GM19043 (cell line): ENCODE results near the gene PARP2.
"Not testable (repeated sequence)": the region's sequence is repeated elsewhere in the genome, so short reads cannot be mapped to it uniquely, and the experiment has no call there.

ENCODE experiments used
- ATAC-seq: cut with Tn5 transposase; IDR thresholded peaks from one replicate; pipeline ENCODE4 v1.9.1; 2021; ENCODE audit warnings: low read depth; ENCODE audit not compliant: unreplicated experiment

PARP2 gene

DNA sequence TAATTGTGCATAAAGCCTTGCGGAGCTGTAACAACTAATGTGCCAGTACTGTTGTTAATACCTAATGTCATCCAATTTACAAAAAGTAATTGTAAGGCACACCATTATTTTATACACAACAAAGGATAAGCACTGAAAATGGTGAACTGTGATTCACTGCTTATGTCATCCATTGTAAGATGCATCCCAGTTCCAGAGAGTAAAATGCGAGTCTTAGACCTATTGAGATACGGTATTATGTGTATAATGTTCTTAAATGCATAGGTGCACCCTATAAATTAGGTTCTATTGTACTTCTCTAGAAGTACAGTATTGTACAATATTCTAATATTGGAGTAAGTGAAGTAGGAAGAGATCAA, 406 bp downstream of the PARP2 start:
- ATAC-seq: no peak

DNA sequence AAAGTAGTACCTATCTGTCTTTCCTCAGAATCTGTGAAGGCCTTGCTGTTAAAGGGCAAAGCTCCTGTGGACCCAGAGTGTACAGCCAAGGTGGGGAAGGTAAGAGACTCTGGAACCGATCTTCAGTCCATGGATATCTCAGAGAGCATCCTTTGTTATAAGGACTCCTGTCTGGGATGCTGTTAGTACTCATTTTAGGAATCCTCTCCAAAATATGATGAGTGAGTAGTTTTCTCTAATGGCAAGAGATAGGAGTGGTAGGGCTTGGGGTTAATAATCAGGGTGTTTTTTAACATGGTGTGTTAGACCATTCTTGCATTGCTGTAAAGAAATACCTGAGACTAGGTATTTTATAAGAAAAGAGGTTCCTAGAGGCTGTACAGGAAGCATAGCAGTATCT, 1.9 kb downstream of the PARP2 start:
- no peak for ATAC-seq

DNA sequence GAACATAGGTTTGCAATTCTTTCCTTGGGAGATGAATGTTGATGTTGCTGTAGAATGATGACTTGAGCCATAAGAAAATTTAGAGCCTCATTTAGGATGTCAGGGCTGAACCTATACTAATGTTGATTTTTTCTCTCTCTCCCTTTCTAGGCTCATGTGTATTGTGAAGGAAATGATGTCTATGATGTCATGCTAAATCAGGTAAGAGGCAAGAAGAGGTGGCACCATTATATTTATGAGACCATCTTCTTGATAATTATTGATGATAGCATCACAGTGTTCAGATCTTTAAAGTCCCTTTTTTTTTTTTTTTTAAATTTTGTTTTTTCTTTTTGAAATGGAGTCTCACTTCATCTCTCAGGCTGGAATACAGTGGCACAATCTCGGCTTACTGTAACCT, 3.3 kb downstream of the PARP2 start:
- no peak for ATAC-seq

DNA sequence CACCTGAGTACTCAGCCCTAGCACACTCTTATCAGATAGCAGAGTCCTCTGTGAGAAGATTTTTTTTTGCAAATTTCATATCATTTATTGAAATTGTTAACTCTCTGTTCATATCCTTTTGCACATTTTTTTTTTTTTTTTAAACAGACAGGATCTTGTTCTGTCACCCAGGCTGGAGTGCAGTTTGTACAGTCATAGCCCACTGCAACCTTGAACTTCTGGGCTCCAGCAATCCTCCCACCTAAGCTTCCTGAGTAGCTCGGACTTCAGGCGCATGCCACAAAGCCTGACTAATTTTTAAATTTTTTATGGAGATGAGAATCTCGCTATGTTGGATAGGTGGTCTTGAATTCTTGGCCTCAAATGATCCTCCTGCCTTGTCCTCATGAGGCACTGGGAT, 4.3 kb downstream of the PARP2 start:
- ATAC-seq: no peak

DNA sequence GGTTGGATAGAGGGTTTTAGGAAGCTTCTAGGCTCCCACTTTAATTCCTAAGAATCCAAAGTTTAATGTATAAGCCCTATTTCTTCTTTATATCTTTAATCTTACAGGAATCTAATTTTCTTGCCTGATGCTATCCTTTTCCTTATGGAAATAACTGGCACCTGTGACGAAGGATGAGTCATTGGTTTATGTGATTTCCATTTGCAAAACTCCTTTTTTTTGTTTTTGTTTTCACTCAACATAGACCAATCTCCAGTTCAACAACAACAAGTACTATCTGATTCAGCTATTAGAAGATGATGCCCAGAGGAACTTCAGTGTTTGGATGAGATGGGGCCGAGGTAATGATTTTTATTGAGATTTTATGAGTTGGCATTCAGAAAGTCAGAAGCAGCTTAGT, 6.8 kb downstream of the PARP2 start:
- no peak for ATAC-seq

DNA sequence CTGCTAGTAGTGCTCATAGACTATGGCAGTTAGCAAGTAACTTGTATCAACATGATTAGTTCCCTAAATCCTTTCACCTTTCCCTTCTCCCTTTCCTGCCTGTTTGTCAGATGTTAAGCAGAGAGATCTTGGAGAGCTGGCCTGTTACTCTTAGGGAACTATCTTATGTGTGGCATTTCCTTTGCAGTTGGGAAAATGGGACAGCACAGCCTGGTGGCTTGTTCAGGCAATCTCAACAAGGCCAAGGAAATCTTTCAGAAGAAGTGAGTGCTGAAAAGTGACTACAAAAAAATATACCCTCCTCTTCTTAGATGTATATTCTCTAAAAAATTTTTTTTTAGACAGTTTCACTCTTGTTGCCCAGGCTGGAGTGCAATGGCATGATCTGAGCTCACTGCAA, 7.4 kb downstream of the PARP2 start:
- no peak for ATAC-seq

DNA sequence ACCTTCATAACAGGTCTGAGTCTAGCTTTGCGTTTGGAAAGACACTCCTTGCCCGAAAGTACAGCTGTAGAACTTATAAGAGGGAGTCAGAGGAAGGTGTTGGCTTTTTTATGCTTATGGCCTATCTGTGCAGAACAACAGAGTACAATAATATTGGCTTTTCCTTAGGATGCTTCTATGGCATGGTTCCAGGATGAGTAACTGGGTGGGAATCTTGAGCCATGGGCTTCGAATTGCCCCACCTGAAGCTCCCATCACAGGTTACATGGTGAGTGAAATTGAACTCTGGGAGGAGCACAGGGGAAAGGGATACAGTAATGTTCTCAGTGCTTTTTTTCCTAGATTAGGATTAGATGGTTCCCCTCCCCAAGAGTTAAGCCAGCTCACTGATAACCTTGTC, 13.0 kb downstream of the PARP2 start:
- ATAC-seq: no peak

DNA sequence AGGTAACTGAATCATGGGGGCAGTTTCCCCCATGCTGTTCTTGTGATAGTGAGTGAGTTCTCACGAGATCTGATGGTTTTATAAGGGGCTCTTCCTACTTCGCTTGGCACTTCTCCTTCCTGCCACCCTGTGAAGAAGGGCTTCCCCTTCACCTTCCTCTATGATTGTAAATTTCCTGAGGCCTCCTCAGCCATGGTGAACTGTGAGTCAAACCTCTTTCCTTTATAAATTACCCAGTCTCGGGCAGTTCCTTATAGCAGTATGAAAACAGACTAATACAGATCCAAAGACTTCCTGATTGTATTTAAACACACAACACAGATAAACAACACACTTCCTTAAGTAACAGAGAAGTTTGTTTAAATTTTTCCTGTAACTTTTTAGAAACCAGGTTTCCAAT, 15.0 kb downstream of the PARP2 start:
- ATAC-seq: not testable (repeated sequence)

DNA sequence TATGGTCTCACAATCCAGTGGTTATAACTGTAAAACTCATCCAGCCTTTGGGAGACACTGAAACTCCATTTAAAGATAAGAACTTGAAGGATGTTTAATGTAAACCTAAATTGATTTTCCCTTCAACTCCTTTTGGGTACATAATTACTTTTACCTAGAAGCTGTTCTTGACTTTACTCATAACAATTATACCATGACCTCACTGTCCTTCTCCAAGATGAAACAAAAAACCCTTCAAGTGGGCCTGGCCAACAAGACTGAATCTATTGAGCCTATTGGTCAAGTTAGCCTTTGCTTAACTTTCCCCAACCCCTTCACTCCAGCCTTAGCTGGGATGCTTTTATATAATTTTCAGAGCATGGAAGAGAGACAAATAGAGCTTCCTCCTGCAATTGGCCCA, 22.5 kb downstream of the PARP2 start:
- no peak for ATAC-seq

DNA sequence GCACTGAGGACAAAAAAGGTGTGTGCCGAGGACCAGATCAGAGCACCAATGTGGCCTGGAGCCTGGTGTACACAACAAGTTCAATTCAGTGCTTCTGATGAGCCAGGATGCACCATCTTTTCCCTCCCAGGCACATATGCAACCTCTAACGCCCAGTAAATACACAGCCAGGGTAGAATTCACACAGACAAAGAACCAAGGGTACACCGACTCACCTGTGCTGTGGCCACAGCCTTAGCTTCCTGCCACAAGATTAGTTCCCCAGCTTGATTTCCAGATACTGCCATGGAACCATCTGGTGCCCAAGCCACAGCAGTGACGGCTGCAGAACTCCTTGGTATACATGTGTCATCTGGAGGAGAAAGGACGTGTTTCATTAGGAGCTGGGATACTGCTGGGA, 29.4 kb downstream of the PARP2 start:
- no peak for ATAC-seq

DNA sequence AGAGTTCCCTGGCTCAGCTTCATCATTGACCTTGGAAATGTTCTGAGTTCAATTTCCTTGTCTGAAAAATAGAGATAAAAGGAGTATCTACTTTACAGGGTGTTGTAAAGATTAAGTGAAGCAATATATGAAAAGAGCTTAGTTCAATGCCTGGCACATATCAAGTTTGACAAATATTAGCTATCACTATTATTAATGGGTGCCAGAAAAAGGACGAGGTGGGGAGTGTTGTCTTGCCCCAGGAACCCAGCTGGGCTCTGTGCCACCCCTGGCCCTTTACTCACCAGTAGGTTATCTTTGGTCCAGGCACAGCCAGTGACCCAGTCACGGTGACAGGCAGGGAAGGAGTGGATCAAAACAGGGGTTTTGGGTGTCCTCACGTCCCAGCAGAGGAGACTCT, 32.0 kb downstream of the PARP2 start:
- ATAC-seq: no peak

DNA sequence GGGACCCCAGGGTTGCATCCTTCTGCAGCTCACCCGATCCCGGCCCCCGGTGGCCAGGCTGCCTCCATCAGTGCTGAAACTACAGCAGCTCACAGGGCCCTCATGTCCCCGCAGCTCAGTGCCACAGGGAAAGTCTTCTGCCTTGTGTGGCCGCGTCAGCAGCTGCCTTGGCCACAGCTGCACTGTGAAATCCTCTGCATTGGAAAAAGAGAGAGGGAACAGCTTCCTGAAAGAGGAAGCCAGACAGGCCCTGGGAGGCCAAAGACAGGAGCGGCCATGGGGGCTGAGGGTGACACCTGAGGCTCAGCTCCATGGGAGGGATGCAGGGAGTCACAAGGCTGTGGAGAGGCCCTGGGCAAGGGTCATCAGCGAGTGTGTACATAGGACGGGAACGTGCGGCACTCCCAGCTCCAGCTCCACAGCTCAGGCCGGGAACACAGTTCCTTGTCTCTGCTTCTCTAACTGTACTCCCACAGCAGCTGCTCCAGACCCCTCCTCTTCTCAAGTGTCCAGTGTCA, 32.7 kb downstream of the PARP2 start:
- no peak for ATAC-seq

DNA sequence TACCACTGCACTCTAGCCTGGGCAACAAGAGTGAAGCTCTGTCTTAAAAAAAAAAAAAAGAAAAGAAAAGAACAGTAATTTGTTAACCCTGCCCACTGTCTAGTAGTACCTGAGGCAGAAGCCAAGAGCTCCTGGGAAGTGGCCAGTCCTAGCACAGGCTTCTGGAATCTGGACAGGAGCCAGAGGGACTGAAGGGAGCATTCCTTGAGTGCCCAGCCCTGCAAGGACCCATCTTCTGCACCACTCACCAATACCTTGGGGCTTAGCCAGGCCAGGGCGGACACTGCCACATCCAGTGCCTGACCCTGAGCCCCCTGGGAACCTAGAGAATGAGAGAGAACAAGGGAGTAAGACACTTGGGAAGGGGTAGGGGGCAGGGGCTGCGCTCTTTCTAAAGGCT, 33.7 kb downstream of the PARP2 start:
- no peak for ATAC-seq

DNA sequence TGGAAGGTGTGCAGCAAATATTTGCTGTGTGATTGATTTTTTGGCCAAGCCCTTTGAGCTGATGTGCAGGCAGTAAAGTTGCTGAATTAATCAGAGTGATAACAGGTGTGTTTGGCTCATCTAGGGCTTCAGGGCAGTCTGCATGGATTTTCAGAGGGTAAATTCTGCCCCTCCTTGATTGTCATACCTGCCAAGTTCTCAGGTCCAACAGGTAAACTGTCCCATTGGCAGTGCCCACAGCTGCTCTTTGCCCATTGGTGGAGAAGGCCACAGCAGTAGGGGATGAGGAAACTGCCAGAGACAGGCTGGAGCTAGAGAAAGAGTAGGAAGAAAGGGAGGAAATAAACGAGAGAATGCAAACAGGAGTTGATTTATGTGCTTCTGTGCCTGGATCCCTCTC, 36.3 kb downstream of the PARP2 start:
- ATAC-seq: no peak

DNA sequence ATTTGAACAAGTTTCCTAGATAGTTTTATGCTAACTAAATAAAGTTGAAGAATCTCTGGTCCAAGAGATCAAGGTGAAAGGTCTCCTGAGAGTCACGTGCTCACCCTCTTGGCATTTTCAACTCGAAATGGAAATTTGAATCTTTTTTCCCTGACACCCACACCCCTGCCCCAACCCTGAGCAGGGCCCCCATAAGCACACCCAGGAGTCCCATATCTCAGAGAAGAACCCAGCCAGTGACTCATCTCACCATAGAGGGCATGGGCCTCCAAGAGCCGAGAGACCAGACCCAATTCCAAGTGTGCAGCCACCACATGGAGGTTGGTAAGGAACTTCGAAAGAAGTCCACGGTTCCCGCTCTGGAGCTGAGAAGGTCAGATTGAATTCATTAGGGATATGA, 37.2 kb downstream of the PARP2 start:
- ATAC-seq: no peak

DNA sequence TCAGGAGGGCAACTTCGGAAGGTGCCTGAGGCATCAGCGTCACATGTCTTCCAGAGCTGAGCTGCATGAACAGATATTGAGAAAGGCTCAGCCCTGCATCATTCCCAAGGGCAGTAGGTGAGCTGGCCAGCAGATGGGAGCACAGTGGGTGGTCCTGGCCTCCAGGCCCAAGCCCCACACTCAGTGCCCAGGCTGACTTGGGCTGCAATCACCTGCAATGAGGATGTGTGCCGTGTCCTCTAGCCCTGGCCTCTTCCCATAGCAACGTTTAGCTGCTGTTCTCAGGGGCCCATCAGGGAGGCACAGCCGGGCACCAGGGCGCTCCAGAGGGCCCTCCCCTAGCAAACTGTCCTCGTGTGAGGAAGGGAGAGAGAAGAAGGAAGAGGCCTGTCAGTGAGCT, 37.9 kb downstream of the PARP2 start:
- no peak for ATAC-seq

DNA sequence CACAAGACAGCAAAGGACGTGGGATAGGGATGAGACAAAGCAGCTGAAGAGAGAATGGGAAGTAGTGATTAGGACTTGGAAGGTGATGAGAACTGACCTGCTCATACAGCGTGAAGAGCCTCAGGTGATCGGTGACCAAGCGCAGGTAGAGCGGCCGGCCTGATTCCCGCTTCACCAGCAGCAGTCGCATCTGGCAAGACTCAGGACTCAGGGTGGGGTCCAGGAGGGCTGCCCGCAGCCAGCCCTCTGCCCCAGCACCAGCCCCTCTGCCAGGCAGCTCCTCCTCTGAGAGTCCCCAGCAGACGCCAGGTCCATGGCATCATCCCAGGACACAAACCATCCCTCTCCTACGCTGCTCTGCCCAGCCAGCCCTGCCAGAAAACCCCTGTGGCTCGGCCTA, 39.1 kb downstream of the PARP2 start:
- no peak for ATAC-seq

DNA sequence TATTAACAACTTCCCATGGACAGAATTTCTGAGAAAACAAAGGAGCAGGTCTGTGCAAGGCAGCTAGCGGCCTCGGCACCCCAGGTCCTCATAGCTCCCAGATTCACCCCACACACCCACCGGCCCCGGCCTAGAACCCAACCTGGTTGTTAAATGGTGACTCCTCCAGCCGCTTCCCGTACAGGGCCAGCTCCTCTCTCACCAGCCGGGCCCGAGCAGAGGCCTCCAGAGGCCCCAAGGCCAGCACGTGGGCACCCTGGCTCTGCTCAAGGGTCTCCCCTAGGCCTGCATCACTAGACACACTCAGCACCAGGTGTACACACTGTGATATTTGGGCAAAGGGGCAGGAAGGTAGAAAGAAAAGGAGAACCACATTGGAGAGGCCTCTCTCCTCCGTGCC, 39.6 kb downstream of the PARP2 start:
- no peak for ATAC-seq

DNA sequence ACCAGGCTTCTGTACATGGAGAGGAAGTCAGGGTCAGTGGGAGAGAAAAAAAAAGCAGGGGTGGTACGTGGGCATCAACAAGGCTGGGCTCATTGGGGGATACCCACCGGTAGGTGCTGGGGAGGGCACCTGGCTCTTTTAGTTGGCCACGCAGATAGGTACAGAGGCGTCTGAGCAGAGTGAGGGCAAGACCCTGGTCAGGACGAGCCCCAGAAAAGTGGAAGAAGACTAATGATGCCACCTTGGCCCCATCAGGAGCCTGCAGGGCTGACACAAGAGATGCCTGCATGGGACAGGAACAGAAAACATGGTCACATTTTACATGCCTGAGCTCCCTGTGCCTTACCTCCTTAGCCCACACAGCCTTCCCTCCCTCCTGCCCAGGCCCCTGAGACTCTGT, 40.2 kb downstream of the PARP2 start:
- no peak for ATAC-seq

DNA sequence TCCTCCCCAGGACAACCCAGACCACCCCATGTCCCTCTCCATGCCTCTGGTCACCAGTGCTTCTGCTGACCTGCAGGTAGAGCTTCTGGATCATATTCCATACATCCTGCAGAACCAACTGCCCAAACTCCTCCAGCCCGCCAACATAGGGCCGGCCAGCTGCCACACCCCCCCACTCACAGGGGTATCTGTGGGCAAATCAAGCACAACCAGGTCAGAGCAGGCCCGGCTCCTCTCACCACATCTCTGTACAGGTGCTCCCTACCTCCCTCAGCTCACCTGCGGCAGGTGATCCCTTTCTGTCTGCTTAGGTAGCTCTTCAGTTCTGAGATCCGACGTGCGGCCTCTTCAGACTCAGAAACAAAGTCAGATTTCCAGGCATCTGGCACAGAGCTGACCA, 40.9 kb downstream of the PARP2 start:
- no peak for ATAC-seq

DNA sequence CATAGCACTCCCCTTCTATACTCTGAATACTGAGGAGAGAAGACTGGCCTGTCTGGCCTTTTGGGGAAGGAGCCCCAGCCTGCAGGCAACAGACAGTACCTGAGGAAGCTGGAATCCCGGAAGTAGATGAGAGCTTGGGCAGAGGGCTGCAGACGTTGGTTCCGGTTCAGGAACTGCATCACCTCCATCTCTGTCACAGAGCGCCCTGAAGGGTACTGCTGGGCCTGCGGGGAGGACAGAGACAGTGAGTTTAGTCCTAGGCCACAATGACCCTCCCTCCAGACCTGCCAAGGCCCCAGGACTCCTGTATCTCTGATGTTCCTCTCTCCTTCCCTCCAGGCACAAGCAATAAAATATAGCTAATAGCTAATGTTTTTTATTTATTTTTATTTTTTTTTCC, 41.5 kb downstream of the PARP2 start:
- ATAC-seq: no peak

DNA sequence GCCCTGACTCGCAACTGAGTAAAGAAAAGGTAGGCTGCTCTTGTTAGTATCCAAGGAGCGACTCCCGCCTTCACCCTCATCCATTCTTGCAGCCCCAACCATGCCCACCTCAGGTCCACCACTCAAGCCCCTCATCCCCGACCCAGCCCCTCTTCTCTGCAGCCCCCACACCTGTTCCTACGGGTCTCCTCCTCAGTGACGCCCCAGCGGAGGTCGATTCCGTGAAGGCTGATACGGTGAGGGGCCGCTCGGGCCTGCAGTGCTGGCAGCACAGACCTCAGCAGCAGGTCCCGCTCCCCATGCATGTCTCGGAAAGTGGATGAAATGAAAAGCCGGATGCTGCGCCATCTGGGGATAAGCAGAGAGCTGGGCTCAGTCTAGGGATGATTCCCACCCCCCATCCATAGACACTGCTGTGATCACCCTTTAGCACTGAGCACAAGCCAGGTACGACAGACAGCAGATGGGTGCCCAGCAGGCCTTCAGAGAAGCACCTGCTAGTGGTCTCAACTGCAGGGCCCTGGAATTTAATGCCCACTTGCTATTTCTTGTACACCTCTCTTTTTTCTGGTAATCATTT, 42.9 kb downstream of the PARP2 start:
- no peak for ATAC-seq

DNA sequence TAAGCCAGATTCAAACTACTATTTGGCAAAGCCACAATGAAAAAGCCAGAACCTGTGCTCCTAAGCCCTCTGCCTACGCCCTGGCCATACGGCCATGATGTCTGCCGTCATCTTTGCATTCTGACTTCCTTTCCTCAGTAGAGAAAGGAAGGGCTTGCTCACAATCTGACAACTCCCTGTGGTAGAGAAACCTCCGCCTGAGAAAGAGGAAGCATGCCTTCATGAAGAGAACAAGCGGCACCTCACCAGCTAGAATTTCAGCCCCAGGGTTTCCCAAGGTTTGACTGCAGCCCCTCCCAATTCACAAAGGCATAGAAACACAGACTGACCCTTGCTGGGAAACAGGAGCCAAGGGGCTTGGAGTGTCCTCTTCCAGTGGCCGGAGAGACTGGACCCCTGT, 44.1 kb downstream of the PARP2 start:
- peak; percentile 55 for ATAC-seq
